SK-N-SH treated with all-trans-retinoic acid at 6 μM for 48 hours (cell line): ENCODE data around the gene TMEM131L.

ENCODE experiments used
- GLIS3 ChIP-seq: fragments of 250-450 bp; sonication (Bioruptor Pico); IDR thresholded peaks from 2 replicates; pipeline ENCODE4 v1.5.0; 2020; ENCODE audit warnings: mild to moderate bottlenecking, moderate library complexity
- SNAI2 ChIP-seq: fragments of 250-450 bp; sonication (Bioruptor Pico); IDR thresholded peaks from 2 replicates; pipeline ENCODE4 v1.5.0; 2020; ENCODE audit warnings: mild to moderate bottlenecking, moderate library complexity
- TCF4 ChIP-seq: fragments of 250-450 bp; sonication (Bioruptor Pico); IDR thresholded peaks from 2 replicates; pipeline ENCODE4 v1.8.0; 2021; ENCODE audit warnings: mild to moderate bottlenecking, moderate library complexity, borderline replicate concordance
- TOX ChIP-seq: fragments of 250-450 bp; sonication (Bioruptor Pico); IDR thresholded peaks from 2 replicates; pipeline ENCODE4 v1.8.0; 2021; ENCODE audit warnings: mild to moderate bottlenecking, moderate library complexity, borderline replicate concordance
- ZFP3 ChIP-seq: fragments of 250-450 bp; sonication (Bioruptor Pico); IDR thresholded peaks from 2 replicates; pipeline ENCODE4 v1.5.0; 2020; ENCODE audit warnings: mild to moderate bottlenecking, moderate library complexity
- ZFP30 ChIP-seq: fragments of 450-650 bp; formaldehyde crosslinking; IDR thresholded peaks from 2 replicates; pipeline ENCODE4 v1.5.0; 2022; ENCODE audit warnings: mild to moderate bottlenecking, moderate library complexity

- no peak for TF ChIP-seq ZFP30 (CRISPR knock-in tag)
- TF ChIP-seq SNAI2 (CRISPR knock-in tag): no peak
- no peak for TF ChIP-seq TCF4 (CRISPR knock-in tag)
- TF ChIP-seq GLIS3 (CRISPR knock-in tag): no peak
- TF ChIP-seq TOX (CRISPR knock-in tag): no peak
- no peak for TF ChIP-seq ZFP3 (CRISPR knock-in tag)
Observed at GRCh38 chr4:153543351-153543750, 77.2 kb downstream of the TMEM131L start.
